Measurements from ENCODE around the gene HCN1.
A peak's percentile ranks its signal among the peaks of the same experiment; 100 is the strongest.
"Not testable (repeated sequence)": the region's sequence is repeated elsewhere in the genome, so short reads cannot be mapped to it uniquely, and the experiment has no call there.

Gene HCN1

DNA sequence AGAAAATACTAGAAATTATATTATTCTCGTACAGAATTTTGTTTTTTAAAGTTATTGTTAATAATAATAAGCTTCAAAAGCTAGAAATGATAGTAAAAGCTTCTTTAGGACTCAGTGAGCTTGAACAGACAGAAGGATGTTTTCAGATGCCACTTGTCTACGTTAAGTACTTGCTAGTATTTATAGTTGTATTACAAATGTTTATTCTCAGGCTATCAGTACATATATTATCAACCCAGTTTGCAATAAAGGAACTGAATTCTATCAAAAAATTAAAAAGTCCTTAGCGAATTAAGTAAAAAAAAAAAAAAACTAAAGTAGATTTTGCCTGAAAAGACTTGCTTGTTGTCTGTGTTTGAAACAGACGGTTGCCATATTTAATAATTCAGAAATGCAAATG lies 23.9 kb downstream of the HCN1 start:
- no peak for DNase-seq (ENCODE audit: insufficient read length, low spot score)
- no peak for FAIRE-seq
- no peak for TF ChIP-seq POLR2A (IDR thresholded peaks at IDR 0.05; ENCODE audit: low read depth, low read length)

DNA sequence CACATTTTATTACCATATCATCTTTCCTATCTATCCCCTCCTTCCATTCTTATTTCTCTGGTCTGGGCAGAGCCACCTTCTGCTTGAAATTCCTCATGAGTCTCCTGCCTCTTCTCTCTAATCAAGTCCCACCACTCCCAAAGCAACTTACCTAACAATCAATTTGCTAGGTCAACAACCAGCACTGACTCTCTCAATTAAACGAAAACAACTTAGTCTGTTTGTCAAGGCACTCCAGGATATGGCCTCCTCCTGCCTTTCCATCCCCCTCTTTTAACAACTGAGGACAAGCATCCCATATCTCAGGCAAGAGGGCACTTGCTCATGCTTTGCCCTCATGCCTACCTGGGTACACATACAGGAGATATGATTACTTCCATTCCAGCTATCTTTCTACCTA lies 47.4 kb downstream of the HCN1 start:
- DNase-seq (ENCODE audit: insufficient read length, low spot score) (no peak), FAIRE-seq (no peak)
- no peak for TF ChIP-seq POLR2A (IDR thresholded peaks at IDR 0.05; ENCODE audit: low read depth, low read length)

DNA sequence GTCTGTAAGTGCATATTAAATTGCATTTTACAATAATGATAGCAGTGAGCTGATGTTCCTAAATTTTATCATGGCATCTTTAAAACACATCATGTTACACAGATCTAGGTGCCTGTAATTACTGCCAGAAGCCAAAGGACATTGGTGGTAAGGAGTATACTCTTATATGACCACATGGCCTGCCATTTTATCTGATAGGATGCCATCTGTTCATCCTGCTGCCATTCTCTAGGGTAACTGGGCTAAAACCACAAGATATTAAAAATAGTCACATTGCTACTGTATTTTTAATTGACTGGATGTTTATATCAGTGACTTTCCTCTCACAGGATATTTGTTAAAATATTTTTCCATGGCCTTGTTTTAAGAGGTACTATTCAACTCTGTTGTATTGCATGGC lies 53.1 kb downstream of the HCN1 start:
- DNase-seq (ENCODE audit: insufficient read length, low spot score): no peak
- FAIRE-seq: no peak
- no peak for TF ChIP-seq POLR2A (IDR thresholded peaks at IDR 0.05; ENCODE audit: low read depth, low read length)

DNA sequence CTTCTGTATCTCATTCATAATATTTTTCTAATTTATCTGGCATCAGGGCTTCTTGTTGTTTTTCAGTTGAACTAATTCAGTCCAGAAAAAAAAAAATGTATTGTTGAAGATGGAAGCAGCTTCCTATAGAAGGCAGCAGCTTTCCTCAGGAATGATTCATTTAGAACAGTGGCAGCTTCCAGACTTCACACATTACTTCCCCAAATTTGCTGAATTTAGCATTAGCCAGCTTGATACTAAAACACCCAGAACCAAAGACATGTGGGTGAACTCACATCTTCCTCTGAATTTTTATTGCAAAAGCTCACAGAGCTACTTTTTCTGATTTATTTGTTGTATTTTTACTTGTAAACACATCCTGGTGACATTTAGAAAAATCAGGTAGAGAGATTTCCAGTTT lies 53.8 kb downstream of the HCN1 start:
- no peak for DNase-seq (ENCODE audit: insufficient read length, low spot score)
- no peak for FAIRE-seq
- no peak for TF ChIP-seq POLR2A (IDR thresholded peaks at IDR 0.05; ENCODE audit: low read depth, low read length)

DNA sequence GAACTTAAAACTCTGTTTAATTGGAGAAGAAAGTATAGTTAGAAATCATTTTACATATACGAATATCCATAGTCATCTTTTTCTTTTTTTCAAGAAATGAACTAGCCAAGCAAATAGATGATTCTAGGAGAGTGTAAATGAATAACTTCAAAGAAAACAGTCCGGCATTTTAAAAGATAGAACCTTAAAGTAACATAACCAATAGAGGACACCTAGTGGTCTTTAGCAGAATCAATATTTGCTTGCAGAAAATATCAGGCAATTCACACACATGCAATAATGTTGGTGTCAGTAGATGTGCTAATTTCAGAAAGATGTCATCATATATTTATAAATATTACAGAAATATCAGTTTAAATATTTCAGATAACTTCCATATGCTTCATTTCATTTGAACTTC lies 57.1 kb downstream of the HCN1 start:
- no peak for TF ChIP-seq POLR2A (IDR thresholded peaks at IDR 0.05; ENCODE audit: low read depth, low read length)
- FAIRE-seq (no peak), DNase-seq (ENCODE audit: insufficient read length, low spot score) (no peak)

DNA sequence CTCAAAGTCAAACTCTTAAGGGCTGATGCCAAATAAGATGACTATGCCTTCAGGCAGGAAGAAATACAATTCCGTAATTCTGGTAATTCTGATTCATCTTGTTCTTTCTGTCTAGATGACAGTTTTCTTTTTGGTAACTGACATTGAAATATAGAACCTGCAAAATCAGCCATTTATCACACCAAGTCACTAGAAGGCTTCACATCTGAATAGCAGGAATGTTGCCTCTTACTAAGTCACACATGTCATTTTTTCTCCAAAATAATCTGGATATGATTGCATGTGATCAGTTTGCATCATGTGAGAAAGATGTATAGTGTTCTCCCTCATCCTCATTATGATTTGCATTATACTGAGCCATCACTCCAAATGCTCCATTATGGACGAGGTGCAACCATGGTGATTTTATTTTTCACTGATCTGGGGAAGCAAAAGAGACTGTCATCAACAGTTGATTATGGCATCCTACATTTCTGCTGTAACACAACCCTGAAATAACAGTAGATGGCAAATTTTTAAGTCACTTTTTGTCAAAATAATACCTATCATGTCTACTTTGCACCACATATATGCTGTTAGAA lies 69.0 kb downstream of the HCN1 start:
- FAIRE-seq: no peak
- no peak for TF ChIP-seq POLR2A (IDR thresholded peaks at IDR 0.05; ENCODE audit: low read depth, low read length)
- DNase-seq (ENCODE audit: insufficient read length, low spot score): no peak

DNA sequence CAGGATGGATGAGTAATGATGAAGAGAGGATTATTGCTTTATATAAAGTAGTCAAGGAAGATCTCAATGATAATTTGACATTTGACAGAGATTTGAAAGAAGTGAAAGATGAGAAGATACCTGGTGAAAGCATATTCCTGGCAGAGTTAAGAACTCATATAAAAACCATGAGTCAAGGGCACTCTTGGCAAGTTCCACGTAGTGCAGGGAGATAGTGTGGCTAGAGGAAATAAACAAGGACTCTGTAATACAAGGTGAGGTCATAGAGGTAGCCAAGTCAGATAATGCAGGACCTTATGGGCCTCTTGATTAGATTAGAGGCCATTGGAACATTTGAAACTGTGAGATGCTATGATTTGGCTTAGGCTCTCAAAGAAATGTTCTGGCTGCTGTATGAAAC lies 72.3 kb downstream of the HCN1 start:
- no peak for FAIRE-seq
- no peak for TF ChIP-seq POLR2A (IDR thresholded peaks at IDR 0.05; ENCODE audit: low read depth, low read length)
- DNase-seq (ENCODE audit: insufficient read length, low spot score): no peak

DNA sequence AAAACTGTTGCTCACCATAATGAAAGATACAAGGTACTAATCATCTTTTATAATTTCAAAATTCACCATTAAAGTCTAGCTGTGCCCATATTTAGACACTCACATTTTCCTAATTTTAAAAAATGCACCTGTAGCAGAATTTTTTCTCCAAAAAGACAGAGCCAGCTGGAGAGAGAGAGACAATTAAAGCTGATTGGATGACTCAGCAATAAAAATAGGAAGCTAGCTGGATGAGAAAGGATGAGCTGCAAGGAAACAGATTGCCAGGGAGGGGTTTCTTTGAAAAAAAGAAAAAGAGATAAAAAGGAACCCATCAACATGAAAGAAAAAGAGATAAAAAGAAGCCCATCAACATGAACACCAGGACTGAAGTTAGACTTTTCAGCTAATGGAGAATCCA lies 73.8 kb downstream of the HCN1 start:
- no peak for FAIRE-seq
- TF ChIP-seq POLR2A (IDR thresholded peaks at IDR 0.05; ENCODE audit: low read depth, low read length): no peak
- no peak for DNase-seq (ENCODE audit: insufficient read length, low spot score)

DNA sequence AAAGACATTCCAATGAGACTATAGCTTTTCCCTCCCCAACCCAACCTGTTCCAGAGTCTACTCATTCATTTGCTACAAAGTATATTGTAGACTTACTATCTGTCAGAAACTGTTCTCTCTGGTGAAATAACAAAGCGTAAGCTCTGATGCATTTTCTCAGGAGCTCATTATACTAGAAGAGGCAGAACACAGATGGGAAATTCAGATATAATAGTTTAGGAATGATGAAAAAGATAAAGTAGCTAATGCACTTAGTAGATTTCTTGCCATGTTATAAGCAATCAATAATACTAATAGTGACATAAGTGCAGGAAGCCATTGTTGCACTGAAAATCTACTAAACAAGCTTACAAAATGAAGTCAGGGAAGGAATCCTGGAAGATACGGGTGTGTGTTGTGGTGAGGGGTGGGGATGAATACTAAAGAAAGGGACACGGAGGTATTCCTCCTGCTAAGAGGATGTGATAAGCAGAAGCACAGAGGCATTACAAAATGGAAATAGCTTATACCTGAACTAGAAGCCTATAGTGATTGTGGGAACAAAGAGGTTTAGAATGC lies 78.2 kb downstream of the HCN1 start:
- FAIRE-seq (no peak), DNase-seq (ENCODE audit: insufficient read length, low spot score) (no peak)
- TF ChIP-seq POLR2A (IDR thresholded peaks at IDR 0.05; ENCODE audit: low read depth, low read length): no peak

DNA sequence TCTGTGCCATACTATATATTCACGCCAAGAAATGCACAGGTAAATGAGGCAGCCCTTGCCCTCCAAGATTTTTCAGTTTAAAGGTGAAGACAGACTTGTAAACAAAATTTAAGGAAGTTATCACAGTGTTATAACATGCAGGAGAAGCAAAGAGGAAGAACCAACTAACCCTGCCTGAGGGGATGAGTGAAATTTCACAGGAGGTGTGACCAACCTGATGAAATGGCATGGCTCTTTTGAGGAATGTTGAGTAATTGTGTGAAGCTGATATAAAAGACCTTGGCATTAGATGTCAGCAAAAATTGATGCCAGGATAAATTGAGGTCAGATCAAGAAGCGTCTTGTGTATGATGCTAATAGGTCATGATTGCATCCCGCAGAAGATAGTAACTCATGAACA lies 86.5 kb downstream of the HCN1 start:
- FAIRE-seq (peak; percentile 20), DNase-seq (ENCODE audit: insufficient read length, low spot score) (no peak)
- no peak for TF ChIP-seq POLR2A (IDR thresholded peaks at IDR 0.05; ENCODE audit: low read depth, low read length)

DNA sequence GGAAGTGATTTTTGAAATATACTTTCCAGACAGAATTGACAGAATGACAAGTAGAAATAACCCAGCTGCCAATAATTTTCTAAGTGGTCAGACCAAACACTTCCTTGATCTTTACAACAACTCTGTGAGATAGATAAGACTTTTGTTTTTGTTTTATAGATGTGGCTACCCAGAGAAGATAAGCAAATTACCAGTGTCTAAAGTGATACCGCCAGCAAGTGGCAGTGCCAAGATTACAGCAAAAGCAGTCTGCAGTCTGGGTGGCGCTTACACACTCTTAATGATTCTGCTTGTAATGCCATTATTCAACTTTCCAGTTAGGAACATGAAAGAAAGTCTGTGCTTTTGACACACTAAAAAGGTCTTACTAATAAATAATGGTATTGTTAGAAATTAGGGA lies 92.1 kb downstream of the HCN1 start:
- no peak for TF ChIP-seq POLR2A (IDR thresholded peaks at IDR 0.05; ENCODE audit: low read depth, low read length)
- DNase-seq (ENCODE audit: insufficient read length, low spot score): no peak
- no peak for FAIRE-seq

DNA sequence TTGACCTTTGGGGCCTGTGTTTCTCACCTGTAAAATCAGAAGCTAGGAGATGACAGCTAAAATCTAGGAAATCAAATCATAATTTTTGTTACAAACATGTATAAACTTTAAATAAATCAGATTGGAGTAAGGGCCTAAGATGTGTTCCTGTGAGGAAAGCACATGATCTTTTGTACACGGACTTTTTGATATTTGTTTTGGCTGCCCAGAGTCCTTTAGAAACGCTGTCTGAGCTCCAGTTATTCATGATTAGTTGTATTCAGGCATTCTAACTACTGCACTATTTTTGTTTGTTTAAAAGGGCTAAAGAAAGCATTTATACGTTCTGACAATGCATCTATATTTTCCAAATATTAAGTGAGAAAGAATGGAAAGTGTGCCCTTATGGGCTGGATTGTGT lies 94.8 kb downstream of the HCN1 start:
- FAIRE-seq: no peak
- DNase-seq (ENCODE audit: insufficient read length, low spot score): no peak
- TF ChIP-seq POLR2A (IDR thresholded peaks at IDR 0.05; ENCODE audit: low read depth, low read length): no peak

DNA sequence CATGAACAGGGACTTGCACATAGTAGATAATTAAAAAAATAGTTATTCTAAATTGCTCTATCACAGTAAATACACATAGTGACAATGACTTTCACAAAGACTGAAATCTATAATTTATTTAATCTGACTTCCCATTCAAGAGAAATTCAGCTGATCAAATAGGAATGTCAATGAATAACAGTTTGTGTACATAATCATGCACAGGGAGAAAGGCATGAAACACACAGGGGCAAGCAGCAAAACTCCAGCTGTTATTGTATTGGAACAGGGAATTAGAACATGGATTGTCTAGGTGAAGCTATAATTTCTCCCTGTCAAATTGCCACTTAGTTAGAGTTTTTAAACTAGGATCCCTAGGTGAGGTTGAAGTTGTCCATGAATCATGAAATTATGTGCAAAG lies 99.9 kb downstream of the HCN1 start:
- no peak for TF ChIP-seq POLR2A (IDR thresholded peaks at IDR 0.05; ENCODE audit: low read depth, low read length)
- FAIRE-seq (no peak), DNase-seq (ENCODE audit: insufficient read length, low spot score) (no peak)

DNA sequence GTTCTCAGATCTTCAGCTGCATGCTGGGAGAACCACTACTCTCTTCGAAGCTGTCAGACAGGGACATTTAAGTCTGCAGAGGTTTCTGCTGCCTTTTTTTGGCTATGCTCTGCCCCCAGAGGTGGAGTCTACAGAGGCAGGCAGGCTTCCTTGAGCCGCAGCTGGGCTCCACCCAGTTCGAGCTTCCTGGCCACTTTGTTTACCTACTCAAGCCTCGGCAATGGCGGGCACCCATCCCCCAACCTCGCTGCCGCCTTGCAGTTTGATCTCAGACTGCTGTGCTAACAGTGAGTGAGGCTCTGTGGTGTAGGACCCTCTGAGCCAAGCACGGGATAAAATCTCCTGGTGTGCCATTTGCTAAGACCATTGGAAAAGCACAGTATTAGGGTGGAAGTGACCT lies 110.2 kb downstream of the HCN1 start:
- DNase-seq (ENCODE audit: insufficient read length, low spot score); FAIRE-seq: not testable (repeated sequence)

DNA sequence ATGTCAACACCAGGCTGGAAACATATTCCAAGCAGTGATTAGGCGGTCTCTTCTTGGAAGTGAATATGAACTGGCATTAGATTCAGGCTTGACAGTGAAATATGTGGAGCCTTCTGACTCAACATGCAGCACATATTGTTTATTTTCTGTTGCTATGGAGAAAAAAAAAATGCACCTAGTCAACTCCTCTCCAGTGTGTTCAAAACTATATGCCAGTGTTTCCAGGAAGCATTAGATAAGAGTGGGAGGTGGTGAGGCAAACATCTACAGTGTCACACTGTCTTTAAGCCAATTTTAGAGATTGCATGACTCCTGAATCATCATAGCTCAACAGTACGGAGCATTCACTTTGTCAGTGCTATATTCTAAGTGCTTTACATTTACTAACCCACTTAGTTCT lies 117.9 kb downstream of the HCN1 start:
- no peak for TF ChIP-seq POLR2A (IDR thresholded peaks at IDR 0.05; ENCODE audit: low read depth, low read length)
- peak; percentile 4 for DNase-seq (ENCODE audit: insufficient read length, low spot score)
- FAIRE-seq: peak; percentile 84

DNA sequence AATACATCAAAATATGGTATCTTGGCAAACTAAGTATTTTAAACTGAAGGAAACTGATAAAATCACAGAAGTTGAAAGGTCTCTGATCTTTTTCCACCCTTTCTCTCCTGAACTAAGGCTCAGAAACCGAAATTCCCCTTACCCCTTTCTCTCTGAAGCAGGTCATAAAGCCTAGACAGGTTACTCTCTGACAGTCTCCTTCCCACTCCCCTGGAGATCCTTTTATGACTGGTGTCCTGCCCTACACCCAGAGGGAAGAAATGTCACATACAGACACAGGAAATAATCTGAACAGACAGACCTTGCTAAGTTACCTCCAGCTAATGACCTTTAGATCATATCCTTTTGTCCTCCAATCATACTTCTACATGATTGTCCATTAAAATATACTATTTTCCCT lies 127.4 kb downstream of the HCN1 start:
- peak; percentile 43 for FAIRE-seq
- no peak for TF ChIP-seq POLR2A (IDR thresholded peaks at IDR 0.05; ENCODE audit: low read depth, low read length)
- DNase-seq (ENCODE audit: insufficient read length, low spot score): no peak
